GM19035 (cell line): ENCODE results near the gene MRPS24.
"Not testable (repeated sequence)": the region's sequence is repeated elsewhere in the genome, so short reads cannot be mapped to it uniquely, and the experiment has no call there.

Experiments used
- ATAC-seq: cut with Tn5 transposase; IDR thresholded peaks from one replicate; pipeline ENCODE4 v1.9.1; 2021; ENCODE audit not compliant: unreplicated experiment

The MRPS24 gene

GRCh38 chr7:43843296-43843695, 26.0 kb downstream of the MRPS24 start:
- no peak for ATAC-seq

- no peak for ATAC-seq
Measured at GRCh38 chr7:43838201-43838658, 31.1 kb downstream of the MRPS24 start.

- no peak for ATAC-seq
Measured at GRCh38 chr7:43834463-43835251, 34.7 kb downstream of the MRPS24 start.

GRCh38 chr7:43830917-43831316, 38.4 kb downstream of the MRPS24 start:
- not testable (repeated sequence) for ATAC-seq

DNA sequence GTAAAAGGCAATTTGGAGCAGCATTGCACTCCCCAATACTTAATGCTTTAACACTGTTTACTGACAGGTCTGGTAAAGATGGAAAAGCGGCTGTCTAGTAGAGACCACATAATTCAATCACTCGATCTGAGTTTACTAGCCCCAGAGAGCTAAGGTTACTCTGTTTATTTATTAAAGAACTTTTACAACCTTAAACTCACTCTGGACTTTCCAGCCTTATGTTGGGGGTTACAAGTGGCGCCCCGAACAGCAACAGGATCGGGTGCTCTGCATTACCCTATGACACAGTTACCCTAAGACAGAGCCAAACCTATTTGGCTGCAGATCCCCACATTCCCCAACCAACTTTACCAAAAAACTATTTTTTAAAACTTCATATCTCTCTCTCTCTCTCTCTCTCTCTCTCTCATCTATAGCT, 43.9 kb downstream of the MRPS24 start:
- ATAC-seq: no peak

GRCh38 chr7:43824963-43825362, 44.4 kb downstream of the MRPS24 start:
- no peak for ATAC-seq

DNA sequence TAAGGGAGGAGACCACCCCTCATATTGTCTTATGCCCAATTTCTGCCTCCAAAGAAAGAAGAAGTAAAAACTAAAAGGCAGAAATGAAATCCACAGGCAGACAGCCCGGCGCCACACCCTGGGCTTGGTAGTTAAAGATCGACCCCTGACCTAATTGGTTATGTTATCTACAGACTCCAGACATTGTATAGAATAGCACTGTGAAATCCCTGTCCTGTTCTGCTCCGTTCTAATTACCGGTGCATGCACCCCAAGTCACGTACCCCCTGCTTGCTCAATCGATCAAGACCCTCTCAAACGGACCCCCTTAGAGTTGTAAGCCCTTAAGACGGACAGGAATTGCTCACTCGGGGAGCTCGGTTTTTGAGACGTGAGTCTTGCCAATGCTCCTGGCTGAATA, 44.8 kb downstream of the MRPS24 start:
- ATAC-seq: not testable (repeated sequence)

DNA sequence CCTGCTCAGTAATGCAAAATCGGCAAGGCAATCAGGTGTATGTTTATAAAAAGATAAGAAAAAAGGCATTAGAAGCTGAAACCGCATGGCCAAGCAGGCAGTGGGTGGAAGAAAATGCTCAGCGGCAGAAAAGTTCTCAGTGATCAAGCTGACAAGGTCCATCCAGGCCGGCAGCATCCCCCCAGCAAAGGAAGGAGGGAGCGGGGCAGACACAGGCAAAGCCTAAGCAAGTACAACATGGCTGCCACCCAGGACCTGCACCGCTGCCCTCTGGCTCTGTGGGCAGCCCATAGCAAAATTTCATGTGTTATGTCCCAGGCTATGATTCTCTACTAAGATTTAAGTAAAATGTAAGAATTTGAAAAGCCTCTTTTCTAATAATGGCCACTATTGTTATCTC, 45.4 kb downstream of the MRPS24 start:
- ATAC-seq: no peak

DNA sequence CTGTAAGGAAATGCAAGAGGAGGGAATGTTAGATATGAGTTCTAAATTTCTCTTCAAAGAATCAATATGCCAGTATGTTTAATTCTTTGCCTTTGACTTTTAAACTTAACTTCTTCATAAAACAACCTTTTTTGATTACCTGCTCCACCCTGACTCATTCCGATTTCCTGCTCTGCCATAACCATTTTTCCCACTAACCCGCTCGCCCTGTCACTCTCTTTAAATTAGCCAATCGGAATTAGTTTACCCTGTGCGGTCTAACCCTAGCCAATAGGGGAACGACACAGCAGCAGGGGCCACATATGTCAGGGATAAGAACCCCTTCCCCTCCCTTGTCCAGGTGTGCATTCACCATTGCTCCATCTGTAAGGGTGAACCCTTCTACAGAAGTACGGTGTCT, 45.9 kb downstream of the MRPS24 start:
- ATAC-seq: not testable (repeated sequence)
